ENCODE results near the gene CFAP141.
"Not testable (repeated sequence)": the region's sequence is repeated elsewhere in the genome, so short reads cannot be mapped to it uniquely, and the experiment has no call there.

Gene CFAP141

DNA sequence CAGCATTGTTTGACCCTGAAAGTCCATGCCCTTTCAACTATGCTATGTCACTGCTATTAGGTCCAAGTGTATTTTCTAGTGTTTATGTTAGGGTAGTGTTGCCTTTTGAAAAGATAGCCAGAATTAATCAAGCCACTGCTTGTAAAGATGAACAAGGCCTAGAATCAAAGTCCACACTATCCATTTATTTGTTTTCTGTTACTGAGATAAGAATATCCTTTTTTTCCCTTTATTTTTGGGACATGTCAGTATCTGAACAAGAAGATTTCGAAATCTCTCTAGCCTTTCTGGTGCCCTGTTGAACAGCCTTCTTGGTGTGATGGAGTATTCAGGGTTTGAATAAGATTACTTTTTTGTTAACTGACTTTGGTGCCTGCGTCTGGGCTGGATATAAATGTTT is 31.3 kb upstream of the CFAP141 start:
- TF ChIP-seq, protein P1, sequence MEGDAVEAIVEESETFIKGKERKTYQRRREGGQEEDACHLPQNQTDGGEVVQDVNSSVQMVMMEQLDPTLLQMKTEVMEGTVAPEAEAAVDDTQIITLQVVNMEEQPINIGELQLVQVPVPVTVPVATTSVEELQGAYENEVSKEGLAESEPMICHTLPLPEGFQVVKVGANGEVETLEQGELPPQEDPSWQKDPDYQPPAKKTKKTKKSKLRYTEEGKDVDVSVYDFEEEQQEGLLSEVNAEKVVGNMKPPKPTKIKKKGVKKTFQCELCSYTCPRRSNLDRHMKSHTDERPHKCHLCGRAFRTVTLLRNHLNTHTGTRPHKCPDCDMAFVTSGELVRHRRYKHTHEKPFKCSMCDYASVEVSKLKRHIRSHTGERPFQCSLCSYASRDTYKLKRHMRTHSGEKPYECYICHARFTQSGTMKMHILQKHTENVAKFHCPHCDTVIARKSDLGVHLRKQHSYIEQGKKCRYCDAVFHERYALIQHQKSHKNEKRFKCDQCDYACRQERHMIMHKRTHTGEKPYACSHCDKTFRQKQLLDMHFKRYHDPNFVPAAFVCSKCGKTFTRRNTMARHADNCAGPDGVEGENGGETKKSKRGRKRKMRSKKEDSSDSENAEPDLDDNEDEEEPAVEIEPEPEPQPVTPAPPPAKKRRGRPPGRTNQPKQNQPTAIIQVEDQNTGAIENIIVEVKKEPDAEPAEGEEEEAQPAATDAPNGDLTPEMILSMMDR (IDR thresholded peaks at IDR 0.05; ENCODE audit: borderline replicate concordance, control extremely low read depth, extremely low read depth, insufficient read depth, missing control alignments), result no peak

DNA sequence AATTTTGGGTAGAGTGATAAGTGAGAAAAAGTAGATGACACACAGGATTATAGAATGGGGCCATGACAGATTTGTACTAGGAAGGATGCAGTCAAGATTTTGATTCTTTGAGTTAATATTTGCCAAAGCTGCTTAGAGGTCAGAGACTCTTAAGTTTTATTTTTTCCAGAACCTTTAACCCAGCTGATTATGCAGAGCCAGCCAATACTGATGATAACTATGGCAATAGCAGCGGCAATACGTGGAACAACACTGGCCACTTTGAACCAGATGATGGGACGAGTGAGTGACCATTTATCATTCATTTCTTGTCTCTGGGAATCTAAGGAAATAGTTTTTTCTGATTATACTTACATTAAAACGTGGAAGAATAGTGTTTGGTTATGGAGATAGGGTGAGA is 30.7 kb upstream of the CFAP141 start:
- TF ChIP-seq, protein P1 (IDR thresholded peaks at IDR 0.05; ENCODE audit: borderline replicate concordance, control extremely low read depth, extremely low read depth, insufficient read depth, missing control alignments), result no peak
- in situ Hi-C loops (cut with MboI; ENCODE audit: low sequenced_read_pairs, unreplicated experiment), result no loop called here
- DNase-seq (ENCODE audit: low spot score), result no peak

More for the DNA sequence above, 31.3 kb upstream of the CFAP141 start:
- in situ Hi-C loops (cut with MboI; ENCODE audit: low sequenced_read_pairs, unreplicated experiment), result no loop called here
- DNase-seq (ENCODE audit: low spot score), result no peak

- DNase-seq (ENCODE audit: low spot score); in situ Hi-C loops (cut with MboI; ENCODE audit: low sequenced_read_pairs, unreplicated experiment): not testable (repeated sequence)
Observed at GRCh38 chr1:154233127-154233526, 27.0 kb upstream of the CFAP141 start.

DNA sequence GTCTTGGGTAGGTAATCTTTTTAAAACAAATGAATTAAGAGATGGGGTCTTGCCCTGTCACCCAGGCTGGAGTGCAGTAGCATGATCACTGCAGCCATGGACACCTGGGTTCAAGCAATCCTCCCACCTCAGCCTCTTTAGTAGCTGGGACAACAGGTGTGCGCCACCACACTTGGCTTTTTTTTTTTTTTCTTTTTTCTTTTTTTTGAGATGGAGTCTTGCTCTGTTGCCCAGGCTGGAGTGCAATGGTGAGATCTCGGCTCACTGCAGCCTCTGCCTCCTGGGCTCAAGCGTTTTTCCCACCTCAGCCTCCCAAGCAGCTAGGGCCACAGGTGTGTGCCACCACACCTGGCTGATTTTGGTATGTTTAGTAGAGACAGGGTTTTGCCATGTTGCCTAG is 25.0 kb upstream of the CFAP141 start:
- DNase-seq (ENCODE audit: low spot score); in situ Hi-C loops (cut with MboI; ENCODE audit: low sequenced_read_pairs, unreplicated experiment): not testable (repeated sequence)

- DNase-seq (ENCODE audit: low spot score), result no peak
- in situ Hi-C loops (cut with MboI; ENCODE audit: low sequenced_read_pairs, unreplicated experiment), result no loop called here
- TF ChIP-seq, protein P1 (IDR thresholded peaks at IDR 0.05; ENCODE audit: borderline replicate concordance, control extremely low read depth, extremely low read depth, insufficient read depth, missing control alignments), result no peak
Observed at GRCh38 chr1:154225370-154225769, 19.2 kb upstream of the CFAP141 start.

DNA sequence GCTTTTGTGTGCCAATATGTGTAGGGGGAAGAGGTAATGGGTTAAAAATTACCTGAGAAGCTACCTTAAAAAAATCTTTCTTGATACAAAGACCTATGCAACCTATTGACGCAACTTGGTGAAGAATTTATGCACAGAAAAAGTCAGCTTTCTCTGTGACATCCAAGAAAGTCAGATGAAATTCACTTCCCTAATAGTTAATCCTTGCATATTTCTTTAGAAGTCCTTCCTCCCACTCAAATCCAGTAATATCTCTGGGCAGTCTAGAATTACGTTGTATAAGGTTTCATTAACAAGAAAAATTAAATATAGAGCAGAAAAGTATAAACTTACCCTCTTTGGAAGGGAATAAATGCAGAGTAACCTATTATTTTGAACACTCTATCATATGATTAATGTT is 17.5 kb upstream of the CFAP141 start:
- DNase-seq (ENCODE audit: low spot score), result no peak
- in situ Hi-C loops (cut with MboI; ENCODE audit: low sequenced_read_pairs, unreplicated experiment), result no loop called here
- TF ChIP-seq, protein P1 (IDR thresholded peaks at IDR 0.05; ENCODE audit: borderline replicate concordance, control extremely low read depth, extremely low read depth, insufficient read depth, missing control alignments), result no peak

DNA sequence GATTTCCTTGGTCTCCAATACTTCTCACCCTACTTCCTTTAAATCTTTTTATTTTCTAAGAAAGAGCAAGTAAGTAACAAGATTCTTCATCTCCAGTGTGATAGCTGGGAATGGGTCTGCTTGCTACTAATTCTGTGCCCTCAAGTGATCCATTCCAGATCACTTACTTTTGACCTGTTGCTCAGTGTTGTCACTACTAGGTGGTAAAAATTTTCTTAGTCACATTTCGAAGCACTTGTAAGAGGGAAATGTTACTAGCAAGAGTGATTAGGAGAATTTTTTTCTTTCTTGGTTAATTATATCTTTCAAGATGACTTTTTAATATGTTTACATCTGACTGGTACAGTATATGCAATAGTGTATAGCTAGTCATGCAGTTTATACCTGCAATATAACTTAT is 16.8 kb upstream of the CFAP141 start:
- TF ChIP-seq, protein P1 (IDR thresholded peaks at IDR 0.05; ENCODE audit: borderline replicate concordance, control extremely low read depth, extremely low read depth, insufficient read depth, missing control alignments), result no peak
- DNase-seq (ENCODE audit: low spot score), result no peak
- in situ Hi-C loops (cut with MboI; ENCODE audit: low sequenced_read_pairs, unreplicated experiment), result no loop called here

- in situ Hi-C loops (cut with MboI; ENCODE audit: low sequenced_read_pairs, unreplicated experiment), result no loop called here
- TF ChIP-seq, protein P1 (IDR thresholded peaks at IDR 0.05; ENCODE audit: borderline replicate concordance, control extremely low read depth, extremely low read depth, insufficient read depth, missing control alignments), result no peak
- no peak for DNase-seq (ENCODE audit: low spot score)
Observed at GRCh38 chr1:154222518-154222917, 16.4 kb upstream of the CFAP141 start.

Data from GM13976 (cell line).